ENCODE data around the gene RGS7. TPM values are rescaled to one million over a fixed set of nuclear protein-coding genes. Genes with fewer than 3 reads are reported as not detected.

RGS7 gene
- total RNA-seq, 6 experiments from 2014 or later, result not detected

DNA sequence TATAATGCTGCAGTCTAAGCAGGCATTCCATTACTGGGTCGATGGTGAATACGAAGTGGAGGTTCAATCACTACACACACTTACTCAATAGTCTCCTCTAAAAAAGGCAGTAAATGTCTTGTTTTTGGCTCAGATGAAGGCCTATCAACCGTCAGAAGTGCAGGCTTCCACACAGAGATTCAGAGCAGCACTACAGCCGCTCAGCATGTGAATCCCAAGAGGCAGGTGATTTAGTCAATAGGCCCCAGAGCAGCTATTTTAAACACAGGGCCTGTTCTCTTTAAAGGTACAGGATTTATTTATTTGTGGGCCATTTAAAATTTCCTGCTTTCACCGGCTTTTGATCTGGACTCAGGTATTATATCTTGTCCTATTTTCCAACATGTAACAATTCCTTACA is 293.7 kb downstream of the RGS7 start:
- WGBS (ENCODE audit: insufficient coverage, low coverage, low lambda C conversion rate, missing lambda C conversion rate), result 57% methylated on average over 5 of the region's 5 CpGs
- DNase-seq (no peak), ATAC-seq (no peak)
- H3K27ac ChIP-seq, result no peak overlapping the region
- no peaks in the 10 kb centered on the region for H3K9me3 ChIP-seq
- TF ChIP-seq POLR2A (IDR thresholded peaks at IDR 0.05), result no peak
- TF ChIP-seq, protein P1, sequence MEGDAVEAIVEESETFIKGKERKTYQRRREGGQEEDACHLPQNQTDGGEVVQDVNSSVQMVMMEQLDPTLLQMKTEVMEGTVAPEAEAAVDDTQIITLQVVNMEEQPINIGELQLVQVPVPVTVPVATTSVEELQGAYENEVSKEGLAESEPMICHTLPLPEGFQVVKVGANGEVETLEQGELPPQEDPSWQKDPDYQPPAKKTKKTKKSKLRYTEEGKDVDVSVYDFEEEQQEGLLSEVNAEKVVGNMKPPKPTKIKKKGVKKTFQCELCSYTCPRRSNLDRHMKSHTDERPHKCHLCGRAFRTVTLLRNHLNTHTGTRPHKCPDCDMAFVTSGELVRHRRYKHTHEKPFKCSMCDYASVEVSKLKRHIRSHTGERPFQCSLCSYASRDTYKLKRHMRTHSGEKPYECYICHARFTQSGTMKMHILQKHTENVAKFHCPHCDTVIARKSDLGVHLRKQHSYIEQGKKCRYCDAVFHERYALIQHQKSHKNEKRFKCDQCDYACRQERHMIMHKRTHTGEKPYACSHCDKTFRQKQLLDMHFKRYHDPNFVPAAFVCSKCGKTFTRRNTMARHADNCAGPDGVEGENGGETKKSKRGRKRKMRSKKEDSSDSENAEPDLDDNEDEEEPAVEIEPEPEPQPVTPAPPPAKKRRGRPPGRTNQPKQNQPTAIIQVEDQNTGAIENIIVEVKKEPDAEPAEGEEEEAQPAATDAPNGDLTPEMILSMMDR (IDR thresholded peaks at IDR 0.05), result no peak
- H3K4me1 ChIP-seq, result no peaks in the 10 kb centered on the region
- H3K36me3 ChIP-seq, result no peaks in the 10 kb centered on the region
- no peak overlapping the region for H3K4me3 ChIP-seq
- intact Hi-C loops (cut with DNase I), result no loop called here
- no peaks in the 10 kb centered on the region for H3K27me3 ChIP-seq

DNA sequence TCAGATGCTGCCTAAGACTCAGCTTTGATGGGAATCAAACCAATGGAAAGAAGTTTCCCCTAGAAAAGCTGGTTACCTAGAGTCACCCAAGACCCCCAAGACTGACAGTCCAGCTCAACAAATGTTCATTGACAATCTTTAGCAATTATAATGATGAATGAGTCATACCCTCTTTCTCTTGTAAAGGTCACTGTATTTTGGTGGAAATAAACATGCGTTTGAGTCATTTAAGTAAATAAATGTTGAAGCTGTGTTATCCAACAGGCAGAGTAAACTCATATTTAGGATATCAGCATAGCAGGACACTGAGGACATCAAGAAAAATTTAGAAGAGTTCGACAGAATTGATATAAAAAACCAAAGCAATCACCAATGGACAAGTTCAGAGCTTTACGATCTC is 295.9 kb downstream of the RGS7 start:
- no peak for DNase-seq
- Histone ChIP-seq H3K36me3 (no peaks in the 10 kb centered on the region), H3K4me1 (no peaks in the 10 kb centered on the region), H3K27me3 (no peaks in the 10 kb centered on the region), H3K9me3 (no peaks in the 10 kb centered on the region), H3K27ac (no peak overlapping the region), H3K4me3 (no peak overlapping the region)
- intact Hi-C loops (cut with DNase I), result no loop called here
- ATAC-seq, result no peak
- TF ChIP-seq POLR2A (IDR thresholded peaks at IDR 0.05), result no peak
- TF ChIP-seq, protein P1 (IDR thresholded peaks at IDR 0.05), result no peak
- 61% methylated on average over 3 of the region's 3 CpGs for WGBS (ENCODE audit: insufficient coverage, low coverage, low lambda C conversion rate, missing lambda C conversion rate)

DNA sequence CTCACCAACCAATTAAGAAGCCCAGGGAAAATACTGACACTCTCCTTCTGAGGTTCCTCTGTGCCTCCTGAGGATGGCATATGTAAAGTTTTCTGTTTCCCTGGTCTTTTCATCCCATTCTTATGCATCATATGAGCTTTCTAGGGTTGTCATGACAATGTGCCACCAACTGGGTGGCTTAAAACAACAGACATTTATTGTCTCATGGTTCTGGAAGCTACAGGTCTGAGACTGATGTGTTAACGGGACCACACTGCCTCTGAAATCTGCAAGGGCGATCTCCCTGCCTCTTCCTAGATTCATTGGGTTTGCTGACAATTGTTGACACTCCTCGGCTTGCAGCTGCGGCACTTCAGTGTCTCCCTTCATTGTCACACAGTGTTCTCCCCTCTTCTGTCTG is 308.4 kb downstream of the RGS7 start:
- H3K27me3 ChIP-seq, result no peaks in the 10 kb centered on the region
- H3K4me3 ChIP-seq, result no peak overlapping the region
- no peak overlapping the region for H3K27ac ChIP-seq
- 30% methylated on average over 4 of the region's 4 CpGs for WGBS (ENCODE audit: insufficient coverage, low coverage, low lambda C conversion rate, missing lambda C conversion rate)
- DNase-seq (no peak), ATAC-seq (no peak)
- TF ChIP-seq POLR2A (IDR thresholded peaks at IDR 0.05), result no peak
- TF ChIP-seq, protein P1 (IDR thresholded peaks at IDR 0.05), result no peak
- intact Hi-C loops (cut with DNase I), result no loop called here
- no peaks in the 10 kb centered on the region for H3K4me1 ChIP-seq
- peaks cover 0 to 2% (median 0%) of the 10 kb centered on the region in 4 donors for H3K9me3 ChIP-seq
- H3K36me3 ChIP-seq, result no peaks in the 10 kb centered on the region

DNA sequence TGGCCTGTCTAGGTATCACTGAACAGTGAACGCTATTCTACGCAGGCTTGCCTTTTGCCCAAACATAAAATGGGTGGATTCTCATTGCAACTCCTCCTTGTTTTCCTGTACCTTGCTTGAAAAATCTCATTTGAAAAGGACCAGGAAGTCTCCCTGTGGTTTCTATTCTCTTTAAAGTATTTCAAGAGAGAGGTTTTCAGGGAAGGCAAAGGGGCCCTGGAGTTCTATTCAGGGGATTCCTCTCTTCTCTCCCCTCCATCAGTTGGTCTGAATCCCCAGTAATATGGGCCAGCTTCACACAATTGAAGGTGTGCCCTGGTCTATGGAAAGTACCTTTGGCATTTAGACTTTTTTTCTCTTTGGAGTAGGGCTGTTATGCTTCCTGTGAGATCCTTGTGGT is 311.3 kb downstream of the RGS7 start:
- TF ChIP-seq, protein P1 (IDR thresholded peaks at IDR 0.05), result no peak
- TF ChIP-seq POLR2A (IDR thresholded peaks at IDR 0.05), result no peak
- Histone ChIP-seq H3K4me1 (no peaks in the 10 kb centered on the region), H3K27me3 (no peaks in the 10 kb centered on the region), H3K4me3 (no peak overlapping the region), H3K9me3 (peaks cover 0 to 2% (median 0%) of the 10 kb centered on the region in 4 donors), H3K27ac (no peak overlapping the region), H3K36me3 (no peaks in the 10 kb centered on the region)
- no peak for ATAC-seq
- intact Hi-C loops (cut with DNase I), result no loop called here
- WGBS (ENCODE audit: insufficient coverage, low coverage, low lambda C conversion rate, missing lambda C conversion rate), result 78% methylated on average over 2 of the region's 2 CpGs
- DNase-seq, result no peak

All from right lobe of liver (tissue), 6 donors.